PC-3 (cell line): ENCODE data around the gene RABL6. TPM values are rescaled to one million over a fixed set of nuclear protein-coding genes. Genes with fewer than 3 reads are reported as not detected.

Source experiments
- ATAC-seq: fragments of 200-7000 bp; cut with Tn5 transposase; 2 replicates; pipeline ENCODE4 v1.9.1; 2020; ENCODE audit warnings: mild to moderate bottlenecking, moderate library complexity
- BruUV-seq: library from RNA; stranded (reverse); fragments of 400-500 nt; replicated peaks from 2 replicates; lab custom pipeline; 2021; lab: Mats Ljungman, UMichigan
- CTCF ChIA-PET: fragments of 300-600 bp; sonication (Branson Sonifier 250); formaldehyde crosslinking; loops from one replicate; lab custom pipeline; 2022; ENCODE audit warnings: antibody characterized with exemption; lab: Charles Lee
- POLR2A ChIA-PET: fragments of 300-600 bp; sonication (Branson Sonifier 250); formaldehyde crosslinking; loops from one replicate; lab custom pipeline; 2022; ENCODE audit warnings: antibody characterized with exemption; ENCODE audit not compliant: unreplicated experiment; lab: Charles Lee
- DNase-seq: peaks from one replicate; pipeline ENCODE4 v3.0.0-alpha.2; 2015
- H2AFZ ChIP-seq: fragments of 300-600 bp; sonication (generic); 2 replicates; pipeline ENCODE4 v1.6.0; 2016; ENCODE audit warnings: antibody characterized with exemption, low read length
- H3F3A ChIP-seq: fragments of 300-600 bp; sonication (generic); one replicate; pipeline ENCODE4 v1.6.0; 2017; ENCODE audit warnings: antibody characterized with exemption, low read length, control low read depth, mild to moderate bottlenecking; ENCODE audit not compliant: unreplicated experiment
- H3K27ac ChIP-seq: fragments of 300-600 bp; sonication (generic); 2 replicates; pipeline ENCODE4 v1.5.1; 2016; ENCODE audit warnings: mild to moderate bottlenecking, low read length
- H3K27me3 ChIP-seq: fragments of 300-600 bp; sonication (generic); 2 replicates; pipeline ENCODE4 v1.6.1; 2016; ENCODE audit warnings: low read length, mixed read lengths
- H3K36me3 ChIP-seq: fragments of 300-600 bp; sonication (generic); 2 replicates; pipeline ENCODE4 v1.6.1; 2016; ENCODE audit warnings: low read depth, mixed run types, low read length, mixed read lengths
- H3K4me1 ChIP-seq: fragments of 300-600 bp; sonication (generic); 2 replicates; pipeline ENCODE4 v1.5.1; 2016; ENCODE audit warnings: low read length; ENCODE audit not compliant: insufficient read depth
- H3K4me2 ChIP-seq: fragments of 300-600 bp; sonication (generic); 2 replicates; pipeline ENCODE4 v1.6.0; 2016; ENCODE audit warnings: low read length
- H3K4me3 ChIP-seq: fragments of 300-600 bp; sonication (generic); 2 replicates; pipeline ENCODE4 v1.5.1; 2016; ENCODE audit warnings: mild to moderate bottlenecking, low read length, mixed read lengths
- H3K79me2 ChIP-seq: fragments of 300-600 bp; sonication (generic); 2 replicates; pipeline ENCODE4 v1.6.1; 2017; ENCODE audit warnings: low read length, mixed read lengths
- H3K9ac ChIP-seq: fragments of 300-600 bp; sonication (generic); 2 replicates; pipeline ENCODE4 v1.6.0; 2016; ENCODE audit warnings: mild to moderate bottlenecking, low read length
- H3K9me2 ChIP-seq: fragments of 300-600 bp; sonication (generic); replicated peaks from 2 replicates; pipeline ENCODE4 v1.6.1; 2016; ENCODE audit warnings: mixed run types, low read length, mixed read lengths
- H3K9me3 ChIP-seq: fragments of 300-600 bp; sonication (generic); 2 replicates; pipeline ENCODE4 v1.6.1; 2016; ENCODE audit warnings: low read length, mixed read lengths
- H4K20me1 ChIP-seq: fragments of 300-600 bp; sonication (generic); 2 replicates; pipeline ENCODE4 v1.6.1; 2016; ENCODE audit warnings: low read length, mixed read lengths
- EZH2 ChIP-seq: fragments of 300-600 bp; sonication (generic); IDR thresholded peaks from one replicate; pipeline ENCODE4 v1.6.1; 2017; ENCODE audit warnings: antibody characterized with exemption, mild to moderate bottlenecking, low read length; ENCODE audit not compliant: unreplicated experiment
- EZH2phosphoT487 ChIP-seq: fragments of 300-600 bp; sonication (generic); IDR thresholded peaks from 2 replicates; pipeline ENCODE4 v1.6.1; 2018; ENCODE audit warnings: mild to moderate bottlenecking, antibody characterized with exemption, low read length, borderline replicate concordance
- intact Hi-C: fragments of 100-400 bp; cut with micrococcal nuclease; formaldehyde crosslinking; loops from 2 replicates; pipeline ENCODE4 v1.9.0; 2023
- total RNA-seq: library from RNA; depleted of rRNA; stranded (reverse); fragments of >200 nt; gene quantifications from 2 replicates; pipeline ENCODE4 v1.2.3, GENCODE V29; 2014
- TF ChIP-seq, protein P1 (sequence below): fragments of 300-600 bp; sonication (generic); conservative IDR thresholded peaks from 2 replicates; pipeline ENCODE4 v1.5.1; 2017; ENCODE audit warnings: antibody characterized with exemption, low read depth, mild to moderate bottlenecking, low read length

The RABL6 gene
- total RNA-seq, 1 experiment from 2014 or later = 84.3 TPM

DNA sequence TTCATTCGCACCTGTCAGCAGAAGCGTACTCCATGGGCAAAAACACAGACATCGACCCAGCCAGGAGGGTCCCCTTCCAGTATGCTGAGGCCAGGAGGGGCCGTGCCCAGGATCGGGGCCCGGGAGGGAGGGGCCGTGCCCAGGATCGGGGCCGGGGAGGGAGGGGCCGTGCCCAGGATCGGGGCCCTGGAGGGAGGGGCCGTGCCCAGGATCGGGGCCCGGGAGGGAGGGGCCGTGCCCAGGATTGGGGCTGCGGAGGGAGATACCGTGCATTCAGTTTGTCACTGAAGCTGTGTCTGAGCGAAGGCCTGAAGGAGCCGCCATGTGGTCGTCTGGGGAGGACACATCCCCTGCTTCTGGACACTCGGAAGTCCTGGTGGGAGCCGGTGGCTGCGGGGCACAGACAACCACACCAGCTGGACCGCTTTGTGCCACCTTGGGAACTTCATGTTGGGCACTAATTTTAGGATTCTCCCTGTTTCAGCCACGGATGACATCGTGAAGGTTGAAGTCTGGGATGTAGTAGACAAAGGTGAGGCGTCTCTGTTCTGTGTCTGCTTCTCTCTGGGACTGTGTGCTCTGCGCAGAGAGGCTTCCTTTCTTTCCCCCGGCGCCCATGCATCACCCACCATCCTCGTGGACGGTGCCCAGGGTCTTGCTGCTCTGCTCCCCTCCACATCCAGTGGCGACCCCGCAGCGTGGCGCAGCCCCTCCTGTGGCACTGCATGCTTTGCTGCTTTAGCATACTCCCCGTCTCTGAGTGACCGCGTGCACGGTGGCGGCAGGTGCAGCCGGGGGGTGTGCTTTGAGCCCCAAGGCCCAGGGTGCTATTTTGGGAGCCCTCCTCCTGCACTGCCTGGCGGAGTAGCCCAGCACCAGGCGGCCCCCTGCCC, 17.8 kb downstream of the RABL6 start:
- Histone ChIP-seq H4K20me1 (no peaks in the 10 kb centered on the region), H3K9me2 (no peaks in the 10 kb centered on the region), H2AFZ (no peak overlapping the region), H3K27me3 (no peaks in the 10 kb centered on the region), H3K9me3 (no peaks in the 10 kb centered on the region), H3F3A (no peaks in the 10 kb centered on the region), H3K36me3 (peaks cover 8% of the 10 kb centered on the region; the same call in 1 of the 2 replicates), H3K9ac (no peak overlapping the region), H3K4me3 (no peak overlapping the region), H3K4me1 (no peaks in the 10 kb centered on the region), H3K4me2 (no peak overlapping the region), H3K79me2 (no peaks in the 10 kb centered on the region), H3K27ac (no peak overlapping the region)
- ChIA-PET CTCF (no interaction called here), POLR2A (no interaction called here)
- no peak for ATAC-seq
- intact Hi-C loops = no loop called here
- DNase-seq = no peak
- no peak for TF ChIP-seq EZH2
- TF ChIP-seq, protein P1, sequence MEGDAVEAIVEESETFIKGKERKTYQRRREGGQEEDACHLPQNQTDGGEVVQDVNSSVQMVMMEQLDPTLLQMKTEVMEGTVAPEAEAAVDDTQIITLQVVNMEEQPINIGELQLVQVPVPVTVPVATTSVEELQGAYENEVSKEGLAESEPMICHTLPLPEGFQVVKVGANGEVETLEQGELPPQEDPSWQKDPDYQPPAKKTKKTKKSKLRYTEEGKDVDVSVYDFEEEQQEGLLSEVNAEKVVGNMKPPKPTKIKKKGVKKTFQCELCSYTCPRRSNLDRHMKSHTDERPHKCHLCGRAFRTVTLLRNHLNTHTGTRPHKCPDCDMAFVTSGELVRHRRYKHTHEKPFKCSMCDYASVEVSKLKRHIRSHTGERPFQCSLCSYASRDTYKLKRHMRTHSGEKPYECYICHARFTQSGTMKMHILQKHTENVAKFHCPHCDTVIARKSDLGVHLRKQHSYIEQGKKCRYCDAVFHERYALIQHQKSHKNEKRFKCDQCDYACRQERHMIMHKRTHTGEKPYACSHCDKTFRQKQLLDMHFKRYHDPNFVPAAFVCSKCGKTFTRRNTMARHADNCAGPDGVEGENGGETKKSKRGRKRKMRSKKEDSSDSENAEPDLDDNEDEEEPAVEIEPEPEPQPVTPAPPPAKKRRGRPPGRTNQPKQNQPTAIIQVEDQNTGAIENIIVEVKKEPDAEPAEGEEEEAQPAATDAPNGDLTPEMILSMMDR = no peak
- no peak for TF ChIP-seq EZH2phosphoT487
- no TSS peak for BruUV-seq

GRCh38 chr9:136826188-136826541, 18.4 kb downstream of the RABL6 start:
- POLR2A ChIA-PET = no interaction called here
- H3K9me3 ChIP-seq = no peaks in the 10 kb centered on the region
- no peaks in the 10 kb centered on the region for H3K4me1 ChIP-seq

More at GRCh38 chr9:136826188-136826541, 18.4 kb downstream of the RABL6 start:
- no TSS peak for BruUV-seq
- no peak for ATAC-seq
- peaks cover 8% of the 10 kb centered on the region; the same call in 1 of the 2 replicates for H3K36me3 ChIP-seq
- no peak overlapping the region for H3K4me3 ChIP-seq
- no peaks in the 10 kb centered on the region for H4K20me1 ChIP-seq
- CTCF ChIA-PET = no interaction called here
- H3K9ac ChIP-seq = no peak overlapping the region
- no peaks in the 10 kb centered on the region for H3K79me2 ChIP-seq
- intact Hi-C loops = no loop called here
- no peaks in the 10 kb centered on the region for H3K27me3 ChIP-seq
- DNase-seq = no peak
- no peaks in the 10 kb centered on the region for H3F3A ChIP-seq
- H3K9me2 ChIP-seq = no peaks in the 10 kb centered on the region
- H3K4me2 ChIP-seq = no peak overlapping the region
- H3K27ac ChIP-seq = no peak overlapping the region
- TF ChIP-seq EZH2 (no peak), EZH2phosphoT487 (no peak)
- TF ChIP-seq, protein P1 = no peak
- no peak overlapping the region for H2AFZ ChIP-seq
